Measurements from ENCODE around the gene ID3. TPM values are rescaled to one million over a fixed set of nuclear protein-coding genes. Genes with fewer than 3 reads are reported as not detected.

The ID3 gene
- total RNA-seq, 1 donor from 2014 or later: 91.4 TPM

DNA sequence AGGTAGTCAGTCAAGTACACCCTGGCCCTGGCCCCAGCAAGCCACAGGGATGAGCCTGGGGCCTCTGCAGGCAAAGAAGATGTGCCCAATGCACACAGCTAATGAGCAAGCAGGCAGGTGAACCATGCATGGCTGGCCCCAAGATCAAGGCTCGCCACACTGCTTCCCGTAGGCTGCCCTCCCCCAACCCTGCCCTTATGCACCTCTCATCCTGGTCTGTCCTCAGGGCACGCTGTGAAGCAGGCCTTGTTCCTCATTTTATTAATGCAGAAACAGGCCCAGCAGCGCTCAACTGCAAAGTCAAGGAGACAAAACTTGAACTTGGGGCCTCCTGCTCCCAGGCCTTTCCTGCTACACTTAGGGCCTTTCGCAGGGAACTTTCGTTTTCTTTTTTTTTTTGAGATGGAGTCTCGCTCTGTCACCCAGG lies 35.6 kb upstream of the ID3 start:
- Mint-ChIP-seq H3K27me3 (ENCODE audit: low read depth, unreplicated experiment) (no peaks in the 10 kb centered on the region), H3K4me3 (ENCODE audit: unreplicated experiment) (no peak overlapping the region), H3K9me3 (ENCODE audit: unreplicated experiment) (no peaks in the 10 kb centered on the region), H3K4me1 (ENCODE audit: low read depth, unreplicated experiment) (peaks cover 28% of the 10 kb centered on the region), H3K27ac (ENCODE audit: unreplicated experiment) (no peak overlapping the region), H3K36me3 (ENCODE audit: low read depth, unreplicated experiment) (no peaks in the 10 kb centered on the region)
- DNase-seq (ENCODE audit: low read depth) (no peak), FAIRE-seq (no peak)
- Histone ChIP-seq H2AFZ (ENCODE audit: low read depth, low read length) (no peak overlapping the region), H3K79me2 (ENCODE audit: insufficient read depth, low read length) (no peaks in the 10 kb centered on the region), H3K27ac (ENCODE audit: low read depth, low read length) (no peak overlapping the region), H3K27me3 (ENCODE audit: insufficient read depth, low read length) (no peaks in the 10 kb centered on the region), H3K4me1 (ENCODE audit: insufficient read depth, low read length) (peaks cover 9% of the 10 kb centered on the region), H3K36me3 (ENCODE audit: insufficient read depth, low read length) (no peaks in the 10 kb centered on the region), H3K9me3 (ENCODE audit: insufficient read depth, low read depth, low read length) (no peaks in the 10 kb centered on the region), H3K4me3 (ENCODE audit: insufficient read depth, low read depth, low read length) (no peak overlapping the region), H3K4me2 (ENCODE audit: low read length) (no peak overlapping the region), H3K9ac (ENCODE audit: low read length) (no peak overlapping the region), H4K20me1 (ENCODE audit: insufficient read depth, low read length) (no peaks in the 10 kb centered on the region)
- TF ChIP-seq EZH2 (IDR thresholded peaks at IDR 0.05; ENCODE audit: insufficient read depth, low read length): no peak
- TF ChIP-seq, protein P1, sequence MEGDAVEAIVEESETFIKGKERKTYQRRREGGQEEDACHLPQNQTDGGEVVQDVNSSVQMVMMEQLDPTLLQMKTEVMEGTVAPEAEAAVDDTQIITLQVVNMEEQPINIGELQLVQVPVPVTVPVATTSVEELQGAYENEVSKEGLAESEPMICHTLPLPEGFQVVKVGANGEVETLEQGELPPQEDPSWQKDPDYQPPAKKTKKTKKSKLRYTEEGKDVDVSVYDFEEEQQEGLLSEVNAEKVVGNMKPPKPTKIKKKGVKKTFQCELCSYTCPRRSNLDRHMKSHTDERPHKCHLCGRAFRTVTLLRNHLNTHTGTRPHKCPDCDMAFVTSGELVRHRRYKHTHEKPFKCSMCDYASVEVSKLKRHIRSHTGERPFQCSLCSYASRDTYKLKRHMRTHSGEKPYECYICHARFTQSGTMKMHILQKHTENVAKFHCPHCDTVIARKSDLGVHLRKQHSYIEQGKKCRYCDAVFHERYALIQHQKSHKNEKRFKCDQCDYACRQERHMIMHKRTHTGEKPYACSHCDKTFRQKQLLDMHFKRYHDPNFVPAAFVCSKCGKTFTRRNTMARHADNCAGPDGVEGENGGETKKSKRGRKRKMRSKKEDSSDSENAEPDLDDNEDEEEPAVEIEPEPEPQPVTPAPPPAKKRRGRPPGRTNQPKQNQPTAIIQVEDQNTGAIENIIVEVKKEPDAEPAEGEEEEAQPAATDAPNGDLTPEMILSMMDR (IDR thresholded peaks at IDR 0.05; ENCODE audit: insufficient read depth, low read depth, low read length): no peak

DNA sequence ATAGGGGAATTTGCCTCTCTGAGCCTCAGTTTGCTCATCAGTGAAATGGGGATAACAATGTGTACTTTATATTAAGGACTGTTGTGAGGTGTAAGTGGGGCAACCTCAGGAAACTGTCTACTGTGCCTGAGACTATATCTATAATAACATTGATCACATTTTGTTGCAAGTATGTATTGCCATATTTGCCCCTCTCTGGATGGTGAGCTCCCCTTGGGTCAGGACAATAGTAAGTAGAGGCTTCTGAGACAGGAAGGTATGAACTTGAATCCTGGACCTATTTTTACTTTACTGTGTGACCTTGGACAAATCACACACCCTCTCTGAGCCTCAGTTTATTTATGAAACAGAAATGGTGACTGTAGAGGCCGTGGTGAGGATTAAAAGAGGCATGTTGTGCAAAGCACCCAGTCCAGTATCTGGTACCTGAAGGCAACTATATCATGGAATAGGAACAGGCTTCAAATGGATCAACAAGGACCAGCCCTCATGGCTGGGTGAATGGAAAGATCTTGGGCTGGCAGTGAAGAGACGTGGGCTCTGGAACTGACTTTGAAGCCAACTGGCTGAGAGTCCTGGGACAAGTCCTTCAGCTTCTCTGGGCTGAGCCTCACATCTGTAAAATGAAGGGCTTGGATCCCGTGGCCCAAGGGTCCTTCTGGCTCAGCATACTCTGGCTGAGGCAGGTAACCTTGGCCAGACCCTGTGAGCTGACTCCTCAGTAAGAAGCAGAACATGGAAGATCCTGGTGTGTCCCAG lies 35.0 kb upstream of the ID3 start:
- FAIRE-seq: no peak
- Histone ChIP-seq H3K4me3 (ENCODE audit: insufficient read depth, low read depth, low read length) (no peak overlapping the region), H3K9ac (ENCODE audit: low read length) (no peak overlapping the region), H3K36me3 (ENCODE audit: insufficient read depth, low read length) (no peaks in the 10 kb centered on the region), H2AFZ (ENCODE audit: low read depth, low read length) (no peak overlapping the region), H3K9me3 (ENCODE audit: insufficient read depth, low read depth, low read length) (no peaks in the 10 kb centered on the region), H3K79me2 (ENCODE audit: insufficient read depth, low read length) (no peaks in the 10 kb centered on the region), H3K4me2 (ENCODE audit: low read length) (no peak overlapping the region), H3K27ac (ENCODE audit: low read depth, low read length) (no peak overlapping the region), H4K20me1 (ENCODE audit: insufficient read depth, low read length) (no peaks in the 10 kb centered on the region), H3K27me3 (ENCODE audit: insufficient read depth, low read length) (no peaks in the 10 kb centered on the region), H3K4me1 (ENCODE audit: insufficient read depth, low read length) (peaks cover 9% of the 10 kb centered on the region)
- no peak overlapping the region for H3K27ac Mint-ChIP-seq (ENCODE audit: unreplicated experiment)
- DNase-seq (ENCODE audit: low read depth): no peak
- no peaks in the 10 kb centered on the region for H3K27me3 Mint-ChIP-seq (ENCODE audit: low read depth, unreplicated experiment)
- H3K4me1 Mint-ChIP-seq (ENCODE audit: low read depth, unreplicated experiment): peaks cover 28% of the 10 kb centered on the region
- H3K9me3 Mint-ChIP-seq (ENCODE audit: unreplicated experiment): no peaks in the 10 kb centered on the region
- no peaks in the 10 kb centered on the region for H3K36me3 Mint-ChIP-seq (ENCODE audit: low read depth, unreplicated experiment)
- TF ChIP-seq EZH2 (IDR thresholded peaks at IDR 0.05; ENCODE audit: insufficient read depth, low read length): no peak
- TF ChIP-seq, protein P1 (IDR thresholded peaks at IDR 0.05; ENCODE audit: insufficient read depth, low read depth, low read length): no peak
- no peak overlapping the region for H3K4me3 Mint-ChIP-seq (ENCODE audit: unreplicated experiment)

DNA sequence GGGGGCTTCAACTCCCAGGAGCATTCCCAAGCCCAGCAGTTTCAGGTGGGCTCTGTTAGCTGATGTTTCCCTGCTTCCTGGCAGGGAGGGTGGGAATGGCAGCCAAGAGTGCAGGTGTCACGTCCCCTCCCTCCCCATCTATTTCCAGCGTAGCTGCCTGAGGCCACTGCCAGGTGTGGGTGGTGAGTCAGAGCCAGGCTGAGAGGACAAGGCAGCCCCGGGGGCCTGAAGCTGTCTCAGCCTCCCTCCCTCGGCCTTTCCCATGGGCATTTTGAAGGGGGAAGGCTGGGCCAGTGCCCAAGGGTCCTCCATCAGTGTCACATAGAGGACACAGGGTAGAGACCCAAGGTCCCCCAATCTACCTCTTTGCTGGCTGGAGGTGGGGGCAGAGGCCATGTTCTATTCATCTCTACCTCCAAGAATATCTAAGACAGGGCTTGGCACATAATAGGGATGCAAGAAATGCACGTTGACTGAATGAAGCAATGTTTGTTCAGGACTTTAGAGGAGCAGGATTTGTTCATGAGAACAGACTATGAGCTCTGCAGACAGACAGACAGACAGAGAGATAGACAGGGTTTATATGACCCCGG lies 34.4 kb upstream of the ID3 start:
- Histone ChIP-seq H3K9me3 (ENCODE audit: insufficient read depth, low read depth, low read length) (no peaks in the 10 kb centered on the region), H3K4me1 (ENCODE audit: insufficient read depth, low read length) (peaks cover 9% of the 10 kb centered on the region), H3K27ac (ENCODE audit: low read depth, low read length) (no peak overlapping the region), H3K36me3 (ENCODE audit: insufficient read depth, low read length) (no peaks in the 10 kb centered on the region), H3K4me2 (ENCODE audit: low read length) (no peak overlapping the region), H3K9ac (ENCODE audit: low read length) (no peak overlapping the region), H3K4me3 (ENCODE audit: insufficient read depth, low read depth, low read length) (no peak overlapping the region), H4K20me1 (ENCODE audit: insufficient read depth, low read length) (no peaks in the 10 kb centered on the region), H3K27me3 (ENCODE audit: insufficient read depth, low read length) (no peaks in the 10 kb centered on the region), H2AFZ (ENCODE audit: low read depth, low read length) (no peak overlapping the region), H3K79me2 (ENCODE audit: insufficient read depth, low read length) (no peaks in the 10 kb centered on the region)
- no peak for TF ChIP-seq EZH2 (IDR thresholded peaks at IDR 0.05; ENCODE audit: insufficient read depth, low read length)
- TF ChIP-seq, protein P1 (IDR thresholded peaks at IDR 0.05; ENCODE audit: insufficient read depth, low read depth, low read length): no peak
- Mint-ChIP-seq H3K9me3 (ENCODE audit: unreplicated experiment) (no peaks in the 10 kb centered on the region), H3K4me3 (ENCODE audit: unreplicated experiment) (no peak overlapping the region), H3K36me3 (ENCODE audit: low read depth, unreplicated experiment) (no peaks in the 10 kb centered on the region), H3K4me1 (ENCODE audit: low read depth, unreplicated experiment) (peaks cover 28% of the 10 kb centered on the region), H3K27me3 (ENCODE audit: low read depth, unreplicated experiment) (no peaks in the 10 kb centered on the region), H3K27ac (ENCODE audit: unreplicated experiment) (no peak overlapping the region)
- peak; percentile 49 for DNase-seq (ENCODE audit: low read depth)
- no peak for FAIRE-seq

All from astrocyte (in vitro differentiated cells and primary cell).